GM12878 (cell line): ENCODE measurements around the gene FAM229A. TPM values are rescaled to one million over a fixed set of nuclear protein-coding genes. Genes with fewer than 3 reads are reported as not detected.

Experiments
- ATAC-seq: fragments of 200-7000 bp; cut with Tn5 transposase; 3 replicates; pipeline ENCODE4 v1.9.1; 2020; ENCODE audit warnings: mild to moderate bottlenecking, moderate library complexity
- BruUV-seq: library from RNA; stranded (reverse); fragments of 400-500 nt; replicated peaks from 2 replicates; lab custom pipeline; 2021; lab: Mats Ljungman, UMichigan
- CTCF ChIA-PET: fragments of 300-600 bp; sonication (Branson Sonifier 250); formaldehyde crosslinking; extraction: SDS; loops from one replicate; lab custom pipeline; 2021; ENCODE audit warnings: inconsistent platforms; lab: Yijun Ruan, JAX
- POLR2A ChIA-PET: fragments of 350-600 bp; formaldehyde crosslinking; extraction: SDS; loops from one replicate; lab custom pipeline; 2021; ENCODE audit warnings: inconsistent platforms; lab: Charles Lee
- RAD21 ChIA-PET: fragments of 300-600 bp; sonication (Branson Sonifier 250); formaldehyde crosslinking; loops from one replicate; lab custom pipeline; 2023; ENCODE audit warnings: antibody characterized with exemption; ENCODE audit not compliant: unreplicated experiment; lab: Charles Lee
- SMC1A ChIA-PET: fragments of 300-600 bp; sonication (Branson Sonifier 250); formaldehyde crosslinking; loops from one replicate; lab custom pipeline; 2023; ENCODE audit not compliant: unreplicated experiment, uncharacterized antibody; lab: Charles Lee
- DNase-seq: peaks from one replicate; pipeline ENCODE4 v3.0.0-alpha.2; 2011; ENCODE audit warnings: low read depth, low spot score
- FAIRE-seq: peaks from 3 replicates; lab custom pipeline; 2011; peaks lifted over from hg19 to GRCh38; lab: Jason Lieb, UNC
- H2AFZ ChIP-seq: 2 replicates; pipeline ENCODE4 v1.6.0; 2011; ENCODE audit warnings: low read depth, low read length, control low read depth; ENCODE audit not compliant: control insufficient read depth
- H3K27ac ChIP-seq: 2 replicates; pipeline ENCODE4 v1.5.1; 2011; ENCODE audit warnings: control low read depth; ENCODE audit not compliant: control insufficient read depth, insufficient read depth
- H3K27me3 ChIP-seq, 2 experiments: replicated peaks in 1 of 2; 2 replicates each; pipeline versions ENCODE4 v1.6.0 to v1.6.1; 2011; ENCODE audit warnings: low read length in 1 of 2; ENCODE audit not compliant: control insufficient read depth in 2 of 2, insufficient read depth in 2 of 2
- H3K36me3 ChIP-seq, 2 experiments: 2 replicates each; pipeline ENCODE4 v1.5.1; 2011; ENCODE audit warnings: low read length in 1 of 2; ENCODE audit not compliant: control insufficient read depth in 2 of 2, insufficient read depth in 2 of 2
- H3K4me1 ChIP-seq: 2 replicates; pipeline ENCODE4 v1.6.1; 2011; ENCODE audit warnings: mild to moderate bottlenecking, low read length, moderate library complexity, mixed read lengths; ENCODE audit not compliant: control insufficient read depth, insufficient read depth
- H3K4me2 ChIP-seq: 2 replicates; pipeline ENCODE4 v1.6.0; 2011; ENCODE audit warnings: control low read depth; ENCODE audit not compliant: control insufficient read depth, insufficient read depth
- H3K4me3 ChIP-seq: fragments of 200-600 bp; sonication (generic); 2 replicates; pipeline ENCODE4 v1.5.1; 2016
- H3K79me2 ChIP-seq: 2 replicates; pipeline ENCODE4 v1.6.0; 2011; ENCODE audit warnings: low read length; ENCODE audit not compliant: control insufficient read depth, insufficient read depth
- H3K9ac ChIP-seq: 2 replicates; pipeline ENCODE4 v1.8.0; 2011; ENCODE audit warnings: low read length, control low read depth, mixed read lengths; ENCODE audit not compliant: control insufficient read depth, insufficient read depth
- H3K9me3 ChIP-seq: replicated peaks from 3 replicates; pipeline ENCODE4 v1.5.1; 2011; ENCODE audit warnings: mild to moderate bottlenecking, low read length; ENCODE audit not compliant: control insufficient read depth, insufficient read depth
- H4K20me1 ChIP-seq: 2 replicates; pipeline ENCODE4 v1.6.0; 2011; ENCODE audit not compliant: control insufficient read depth, insufficient read depth
- CHD1 ChIP-seq: IDR thresholded peaks from 2 replicates; pipeline ENCODE4 v1.6.1; 2012; ENCODE audit warnings: low read depth, low read length, improper control_type of control experiment
- NR2C2 ChIP-seq: IDR thresholded peaks from 2 replicates; pipeline ENCODE4 v1.6.1; 2011; ENCODE audit warnings: borderline replicate concordance, low read depth; ENCODE audit not compliant: control insufficient read depth, insufficient read length
- RAD21 ChIP-seq: IDR thresholded peaks from 2 replicates; pipeline ENCODE4 v1.6.1; 2011; ENCODE audit warnings: mild to moderate bottlenecking, low read depth, low read length, moderate library complexity; ENCODE audit not compliant: insufficient read depth
- RCOR1 ChIP-seq: conservative IDR thresholded peaks from 2 replicates; pipeline ENCODE4 v1.6.1; 2012; ENCODE audit warnings: low read depth, low read length, improper control_type of control experiment
- WGBS: methylation state at CpG from one replicate; pipeline ENCODE4 v1.1.6; 2016; ENCODE audit warnings: low lambda C conversion rate; ENCODE audit not compliant: insufficient replicate concordance, insufficient coverage; ENCODE audit errors: missing lambda C conversion rate; 5-methylcytosine and 5-hydroxymethylcytosine counted together
- in situ Hi-C: fragments of 300-500 bp; cut with MboI; formaldehyde crosslinking; loops from 9 replicates; pipeline ENCODE4 v1.14.3; 2018; ENCODE audit warnings: mixed read lengths
- intact Hi-C: fragments of 100-400 bp; cut with micrococcal nuclease; formaldehyde crosslinking; loops from one replicate; pipeline ENCODE4 v1.14.2; 2022; ENCODE audit not compliant: unreplicated experiment
- polyA plus RNA-seq, 11 experiments: library from polyadenylated mRNA; depleted of rRNA in 4 of 11; unstranded in 6 of 11; stranded (reverse) in 5 of 11; fragments of >200 nt; fragmentation: Nextera tagmentation in 4 of 11; fragmentation: Illumina TruSeq in 1 of 11; extraction: Ambion mirVana in 4 of 11; extraction: Trizol in 1 of 11; gene quantifications; 1 replicate in 1 of 11; 2 replicates in 10 of 11; pipeline versions ENCODE4 v1.2.1 to v1.2.3, GENCODE V29; 2011 to 2016; ENCODE audit warnings: inconsistent platforms in 2 of 11, missing spikeins in 2 of 11, low read depth in 1 of 11
- total RNA-seq, 4 experiments: library from RNA; depleted of rRNA in 3 of 4; stranded (reverse); fragments of >200 nt in 3 of 4; fragmentation: Illumina TruSeq in 1 of 4; extraction: Trizol in 1 of 4; gene quantifications; 2 replicates each; pipeline versions ENCODE4 v1.2.1 to v1.2.3, GENCODE V29; 2013 to 2021
- TF ChIP-seq, protein P1 (sequence below): IDR thresholded peaks from 2 replicates; pipeline ENCODE4 v1.6.1; 2011; ENCODE audit warnings: mild to moderate bottlenecking, low read depth, low read length, moderate library complexity; ENCODE audit not compliant: insufficient replicate concordance

Gene FAM229A
- total and polyA plus RNA-seq, 10 of the 15 experiments (the other 5 are each of a cell fraction or from before 2014, with no cell fraction given) = 0.02 to 5.3 (median 1.4) TPM; not detected in 1

DNA sequence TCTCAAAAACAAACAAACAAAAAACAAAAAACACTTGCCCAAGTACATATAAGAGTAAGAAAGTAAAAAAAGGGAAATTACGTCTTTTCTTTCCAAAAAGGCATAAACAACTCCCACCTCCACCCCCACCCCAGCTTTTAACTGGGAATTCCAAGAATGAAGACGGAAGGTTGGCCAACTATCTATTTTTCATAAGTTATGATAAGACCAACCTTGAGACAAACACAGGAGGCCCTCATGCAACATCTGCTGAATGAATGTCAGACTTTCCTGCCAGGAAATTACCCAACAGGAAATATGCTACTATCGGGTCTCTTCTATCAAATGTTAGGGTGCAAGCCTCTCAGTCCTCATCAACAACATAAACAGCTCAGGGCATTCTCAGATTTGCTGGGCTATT lies 30.0 kb upstream of the FAM229A start:
- in situ Hi-C loops = no loop called here
- Histone ChIP-seq H3K27ac (no peak overlapping the region), H3K4me1 (no peaks in the 10 kb centered on the region; the same call in 1 of the 2 replicates), H3K4me3 (no peak overlapping the region), H3K9me3 (no peaks in the 10 kb centered on the region; the same call in 2 of the 3 replicates), H3K27me3 (no peaks in the 10 kb centered on the region), H4K20me1 (no peaks in the 10 kb centered on the region), H3K9ac (no peak overlapping the region), H3K4me2 (no peak overlapping the region), H2AFZ (no peak overlapping the region), H3K36me3 (peaks cover 0 to 17% of the 10 kb centered on the region in 2 experiments; a peak in 1 of 4 replicates), H3K79me2 (peaks cover 12% of the 10 kb centered on the region)
- ATAC-seq (no peak), DNase-seq (no peak), FAIRE-seq (no peak)
- BruUV-seq = no TSS peak
- intact Hi-C loops = no loop called here
- TF ChIP-seq RAD21 = no peak
- TF ChIP-seq, protein P1, sequence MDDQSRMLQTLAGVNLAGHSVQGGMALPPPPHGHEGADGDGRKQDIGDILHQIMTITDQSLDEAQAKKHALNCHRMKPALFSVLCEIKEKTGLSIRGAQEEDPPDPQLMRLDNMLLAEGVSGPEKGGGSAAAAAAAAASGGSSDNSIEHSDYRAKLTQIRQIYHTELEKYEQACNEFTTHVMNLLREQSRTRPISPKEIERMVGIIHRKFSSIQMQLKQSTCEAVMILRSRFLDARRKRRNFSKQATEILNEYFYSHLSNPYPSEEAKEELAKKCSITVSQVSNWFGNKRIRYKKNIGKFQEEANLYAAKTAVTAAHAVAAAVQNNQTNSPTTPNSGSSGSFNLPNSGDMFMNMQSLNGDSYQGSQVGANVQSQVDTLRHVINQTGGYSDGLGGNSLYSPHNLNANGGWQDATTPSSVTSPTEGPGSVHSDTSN = no peak
- no peak for TF ChIP-seq NR2C2
- no peak for TF ChIP-seq CHD1
- no peak for TF ChIP-seq RCOR1
- CTCF ChIA-PET = interaction anchor here (1.0 to 3.0 kb wide), 3 partner anchors 9 to 144 kb away, joined by 3 to 13 read pairs (median 11); no protein-coding TSS in a partner anchor
- RAD21 ChIA-PET = interaction anchor here (1.0 kb wide), 1 partner anchor 9 kb away, joined by 3 read pairs; no protein-coding TSS in a partner anchor
- 81% methylated on average over 3 of the region's 3 CpGs for WGBS
- POLR2A ChIA-PET = no interaction called here
- SMC1A ChIA-PET = interaction anchor here (0.8 kb wide), 1 partner anchor 128 kb away, joined by 3 read pairs; no protein-coding TSS in a partner anchor
